Glomerular visceral epithelial cell (primary cell): ENCODE results near the gene MUC15.
"Not testable (repeated sequence)": the region's sequence is repeated elsewhere in the genome, so short reads cannot be mapped to it uniquely, and the experiment has no call there.

Experiments used
- DNase-seq: peaks from one replicate; pipeline ENCODE4 v3.0.0-alpha.2; 2016; ENCODE audit errors: extremely low spot score

MUC15 gene

DNA sequence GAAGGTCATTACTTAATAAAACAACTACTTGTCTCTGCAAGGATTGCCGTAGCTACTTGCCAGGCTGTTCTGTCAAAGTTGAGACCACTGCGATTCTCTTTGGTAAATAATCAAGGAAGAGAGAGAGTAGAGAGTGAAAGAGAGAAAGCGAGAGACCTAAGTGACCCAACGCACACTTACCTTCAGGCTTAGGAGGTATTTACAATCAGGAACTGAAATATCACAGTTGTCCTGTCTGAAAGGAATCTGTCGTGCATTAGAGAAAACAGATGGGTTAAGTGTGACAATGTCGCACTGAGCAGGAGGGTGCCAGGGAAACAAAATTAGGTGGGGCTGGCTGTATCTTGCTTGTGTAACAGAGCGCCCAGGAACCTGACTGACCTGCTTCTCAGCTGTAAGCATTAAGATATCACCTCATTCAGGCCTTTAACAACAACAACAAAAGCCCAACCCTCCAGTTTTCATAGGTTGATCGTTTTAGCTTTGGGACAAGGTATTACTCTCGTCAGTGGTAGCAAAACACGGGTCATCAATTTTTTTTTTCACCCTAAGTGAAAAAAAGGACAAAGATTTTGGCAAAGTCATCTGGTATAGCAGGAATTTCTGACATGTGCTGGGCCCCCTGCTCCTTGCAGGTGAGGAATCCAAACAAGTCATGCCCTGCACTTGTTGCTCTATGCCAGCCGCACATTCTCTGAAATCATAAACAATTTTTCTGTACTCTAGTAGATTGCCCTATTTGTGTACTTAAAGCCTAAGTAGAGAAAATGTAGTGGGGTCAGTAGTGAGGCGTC, at the start of gene MUC15:
MUC15 (minus strand) TSS at position 403 of the 794 bp plus-strand sequence. CDS start 5,169 bp downstream, outside the sequence.
- DNase-seq, result no peak

DNA sequence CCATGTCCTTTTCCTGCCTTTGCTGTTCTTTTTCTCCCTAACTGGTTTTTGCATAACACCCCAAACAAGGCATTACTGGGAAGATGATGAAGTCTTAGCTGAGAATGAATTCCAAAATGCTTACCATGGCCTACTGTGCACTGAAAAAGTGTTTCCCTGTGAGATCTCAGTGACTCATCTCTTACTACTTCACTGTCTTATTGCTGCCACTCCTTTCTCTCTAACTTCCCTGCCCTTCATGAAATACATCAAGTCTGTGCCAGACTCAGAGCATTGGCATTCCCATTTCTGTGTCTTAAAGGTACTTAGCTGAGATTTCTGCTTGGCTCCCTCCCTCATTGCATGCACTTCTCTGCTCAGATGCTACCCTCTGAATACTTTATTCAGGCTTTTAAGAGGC, 49.1 kb upstream of the MUC15 start:
- no peak for DNase-seq

DNA sequence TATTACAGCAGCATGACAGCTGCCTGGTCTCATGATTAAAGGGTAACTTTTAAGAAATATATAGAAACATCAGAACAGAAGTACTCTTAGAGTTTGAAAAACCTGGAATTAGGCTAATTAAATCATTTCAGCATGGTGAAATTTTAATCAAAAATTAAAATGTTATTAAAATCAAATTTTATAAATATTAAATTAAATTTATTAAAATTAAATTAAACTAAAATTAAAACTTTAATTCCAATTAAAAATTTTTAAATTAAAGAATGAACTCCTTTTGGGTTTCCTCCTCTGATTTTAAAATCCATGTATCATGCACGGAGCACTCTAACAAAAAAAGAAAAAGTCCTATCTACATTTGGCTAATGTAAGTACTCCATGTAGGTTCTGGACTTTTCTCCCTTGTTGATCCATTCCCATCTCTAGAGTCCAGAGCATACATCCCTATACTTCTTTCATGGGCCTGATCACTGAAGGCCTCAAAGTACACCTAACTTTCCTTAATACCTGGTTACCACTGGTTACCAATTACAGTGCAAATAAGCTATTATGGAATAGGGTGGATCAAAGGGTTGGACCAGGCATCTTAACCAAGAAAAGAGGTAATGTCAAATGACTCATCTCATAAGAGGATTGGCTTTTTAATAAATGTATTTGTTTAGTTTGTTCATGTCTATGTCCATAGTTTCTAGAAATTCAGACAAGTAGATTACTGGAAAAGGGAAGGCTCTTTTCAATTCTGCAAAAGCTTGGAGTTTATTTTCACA, 48.4 kb upstream of the MUC15 start:
- no peak for DNase-seq

DNA sequence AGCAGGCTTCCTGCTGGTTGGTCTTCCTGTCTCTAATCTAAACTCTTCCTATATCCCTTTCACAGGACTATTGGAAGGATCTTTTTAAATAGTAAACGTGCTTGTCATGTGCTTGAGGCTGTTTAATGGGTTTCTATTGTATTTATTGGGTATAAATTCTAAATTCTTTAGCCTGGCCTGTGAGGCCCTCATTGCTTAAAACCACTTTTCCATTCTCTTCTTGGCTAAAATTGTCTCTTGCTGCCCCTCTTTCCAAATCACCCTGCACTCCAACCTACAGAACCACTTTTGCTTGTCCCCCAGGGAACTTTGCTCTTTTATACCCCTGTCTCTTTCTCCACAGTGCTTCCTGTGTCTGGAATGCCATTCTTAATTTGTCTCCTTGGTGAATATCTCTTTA, 46.4 kb upstream of the MUC15 start:
- no peak for DNase-seq

DNA sequence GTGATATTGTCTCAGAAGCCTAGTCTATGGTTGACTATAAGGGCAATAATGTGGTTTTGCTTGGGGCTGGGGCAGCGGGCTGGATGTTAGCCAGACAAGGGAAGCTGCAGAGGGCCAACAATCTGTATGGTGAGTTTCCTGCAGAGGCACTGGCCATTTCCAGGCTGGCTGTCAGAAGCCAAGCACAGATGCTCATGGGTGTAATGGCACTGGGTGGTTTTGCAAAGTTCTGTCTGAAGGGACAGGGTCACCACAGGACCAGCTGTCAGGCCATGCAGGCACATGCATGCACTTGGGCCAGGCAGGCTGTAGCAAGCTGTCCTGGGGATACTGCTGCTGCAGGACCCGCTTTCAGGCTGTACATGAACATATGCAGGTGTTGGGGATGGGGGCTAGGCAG, 41.7 kb upstream of the MUC15 start:
- no peak for DNase-seq

GRCh38 chr11:26608507-26609146, 36.6 kb upstream of the MUC15 start:
- DNase-seq, result no peak

DNA sequence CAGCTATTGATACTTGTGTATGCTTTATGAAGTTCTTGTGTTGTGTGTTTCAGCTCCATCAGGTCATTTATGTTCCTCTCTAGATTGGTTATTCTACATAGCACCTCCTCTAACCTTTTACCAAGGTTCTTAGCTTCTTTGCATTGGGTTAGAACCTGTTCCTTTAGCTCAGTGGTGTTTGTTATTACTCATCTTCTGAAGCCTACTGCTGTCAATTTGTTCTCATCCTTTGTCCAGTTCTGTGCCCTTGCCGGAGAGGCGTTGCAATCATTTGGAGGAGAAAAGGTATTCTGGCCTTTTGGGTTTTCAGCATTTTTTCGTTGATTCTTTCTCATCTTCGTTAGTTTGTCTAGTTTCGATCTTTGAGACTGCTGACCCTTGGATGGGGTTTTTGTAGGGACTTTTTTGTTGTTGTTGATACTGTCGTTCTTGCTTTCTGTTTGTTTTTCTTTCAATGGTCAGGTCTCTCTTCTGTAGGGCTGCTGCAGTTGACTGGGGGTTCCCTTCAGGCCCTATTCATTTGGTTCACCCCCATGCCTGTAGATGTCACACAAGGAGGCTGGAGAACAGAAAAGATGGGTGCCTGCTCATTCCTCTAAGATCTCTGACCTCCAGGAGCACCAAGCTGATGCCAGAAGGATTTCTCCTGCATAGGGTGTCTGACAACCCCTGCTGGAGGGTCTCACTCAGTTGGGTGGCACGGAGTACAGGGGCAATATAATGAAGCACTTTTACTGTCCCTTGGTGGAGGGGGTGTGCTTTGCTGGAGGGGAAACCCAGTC, 35.9 kb upstream of the MUC15 start:
- DNase-seq, result no peak

DNA sequence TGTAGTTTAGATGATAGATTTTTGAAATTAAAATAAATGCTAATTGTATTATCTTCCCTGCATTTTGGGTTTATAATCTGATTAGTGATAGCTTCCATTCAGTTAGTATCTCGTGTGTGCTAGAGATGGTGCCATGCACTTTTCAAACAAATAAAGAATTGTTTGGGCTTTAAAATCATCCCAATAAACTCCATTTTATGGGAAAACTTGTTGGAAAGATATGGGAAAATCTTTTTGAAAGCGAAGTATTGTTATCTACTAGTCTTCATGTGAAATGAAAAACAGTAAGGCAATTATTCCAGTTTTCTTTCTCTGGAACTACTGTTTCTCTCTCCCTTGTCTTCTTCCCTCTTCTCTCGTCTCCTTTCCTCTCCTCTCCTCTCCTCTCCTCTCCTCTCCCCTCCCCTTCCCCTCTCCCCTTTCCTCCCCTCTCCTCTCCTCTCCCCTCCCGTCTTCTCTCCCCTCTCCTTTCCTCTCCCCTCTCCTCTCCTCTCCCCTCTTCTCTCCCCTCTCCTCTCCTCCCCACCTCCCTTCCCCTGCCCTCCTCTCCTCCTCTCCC, 27.9 kb upstream of the MUC15 start:
- no peak for DNase-seq

DNA sequence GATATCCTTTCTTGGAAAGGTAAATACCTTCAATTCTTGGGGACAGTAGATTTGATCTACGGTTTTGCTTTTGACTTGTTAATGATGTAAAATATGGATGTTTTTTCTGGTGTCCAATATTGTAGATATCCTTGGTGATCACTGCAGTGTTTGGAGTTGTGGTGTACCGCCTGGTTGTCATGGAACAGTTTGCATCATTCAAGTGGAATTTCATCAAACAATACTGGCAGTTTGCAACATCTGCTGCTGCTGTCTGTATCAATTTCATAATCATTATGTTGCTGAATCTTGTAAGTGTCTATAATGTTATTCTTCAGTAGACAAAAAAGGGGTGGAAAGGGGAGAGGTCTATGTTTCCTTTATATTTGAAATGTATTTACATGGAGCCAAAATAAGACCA, 27.4 kb upstream of the MUC15 start:
- DNase-seq, result no peak

GRCh38 chr11:26597899-26598298, 25.8 kb upstream of the MUC15 start:
- DNase-seq, result no peak

- DNase-seq, result not testable (repeated sequence)
These were observed 25.1 kb upstream of the MUC15 start for GRCh38 chr11:26597049-26597689.

- DNase-seq, result not testable (repeated sequence)
These were observed 23.3 kb upstream of the MUC15 start for GRCh38 chr11:26595207-26595865.

- no peak for DNase-seq
These were observed 21.6 kb upstream of the MUC15 start for GRCh38 chr11:26593691-26594090.

GRCh38 chr11:26587073-26587472, 15.0 kb upstream of the MUC15 start:
- no peak for DNase-seq

GRCh38 chr11:26584818-26585217, 12.8 kb upstream of the MUC15 start:
- DNase-seq, result no peak

DNA sequence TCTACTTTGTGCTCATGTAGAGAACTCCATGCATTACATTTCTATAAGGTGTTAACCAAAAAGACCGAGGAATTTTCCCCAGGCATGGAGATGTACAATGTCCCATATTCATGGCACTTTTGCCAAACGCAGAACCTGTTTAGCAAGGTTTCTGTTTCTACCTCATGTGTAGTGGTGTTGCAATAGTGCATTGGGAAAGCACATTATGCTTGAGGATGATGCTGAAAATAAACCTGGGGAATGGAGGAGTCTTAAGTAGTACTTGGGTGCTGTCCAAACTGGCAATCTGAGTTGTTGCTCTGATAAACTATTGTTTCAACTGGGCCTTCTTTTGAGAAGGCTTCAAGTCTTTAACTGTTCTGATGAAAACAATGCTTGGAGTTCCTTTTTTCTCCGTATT, 11.5 kb upstream of the MUC15 start:
- DNase-seq, result no peak

DNA sequence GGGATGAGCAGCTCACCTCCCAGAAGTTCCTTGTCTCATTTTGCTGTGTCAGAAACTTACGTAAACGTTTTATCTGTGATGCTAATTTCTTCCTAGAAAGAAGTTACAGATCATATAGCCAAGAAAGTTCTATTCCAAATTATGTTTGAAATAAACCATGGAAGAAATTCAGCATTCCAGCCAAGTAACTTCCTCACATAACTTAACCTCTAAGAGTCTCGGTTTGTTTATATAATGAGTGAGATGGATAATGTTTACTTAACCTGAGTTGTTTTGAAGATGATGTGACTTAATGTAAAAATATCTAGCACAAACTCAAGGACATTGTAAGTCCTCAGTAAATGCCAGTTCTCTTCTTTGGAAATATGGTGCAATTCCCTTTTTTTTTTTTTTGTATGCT, 8.9 kb upstream of the MUC15 start:
- DNase-seq, result no peak

- DNase-seq, result no peak
These were observed 7.6 kb upstream of the MUC15 start for GRCh38 chr11:26579683-26580082.

- no peak for DNase-seq
These were observed 7.1 kb upstream of the MUC15 start for GRCh38 chr11:26578998-26579661.

DNA sequence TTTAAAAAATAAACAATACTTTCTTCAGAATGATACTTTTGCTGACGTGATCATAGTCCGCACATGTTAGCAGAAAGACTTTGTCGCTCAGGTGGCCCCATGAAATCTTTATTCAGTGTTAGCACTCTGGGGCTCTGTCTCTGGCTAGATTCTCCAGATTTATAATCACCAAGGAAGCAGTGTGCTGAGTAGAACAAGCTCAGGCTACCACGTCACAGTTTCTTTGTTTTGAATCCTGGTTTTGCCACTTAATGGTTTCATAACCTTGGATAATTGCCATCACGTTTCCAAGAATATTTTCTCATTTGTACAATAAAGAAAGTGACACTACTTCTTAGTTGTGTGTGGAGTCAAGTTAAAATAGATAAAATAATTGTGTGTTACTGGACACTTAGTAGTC, 3.9 kb upstream of the MUC15 start:
- no peak for DNase-seq
